HUDEP-2 (cell line): ENCODE measurements around the gene CYP17A1.
"Not testable (repeated sequence)": the region's sequence is repeated elsewhere in the genome, so short reads cannot be mapped to it uniquely, and the experiment has no call there.

Source experiments
- DNase-seq, 76 experiments: peaks; one replicate each; lab custom pipeline; 2025; ENCODE audit not compliant: unreplicated experiment in 76 of 76; lab: John Stamatoyannopoulos, UW

The CYP17A1 gene

DNA sequence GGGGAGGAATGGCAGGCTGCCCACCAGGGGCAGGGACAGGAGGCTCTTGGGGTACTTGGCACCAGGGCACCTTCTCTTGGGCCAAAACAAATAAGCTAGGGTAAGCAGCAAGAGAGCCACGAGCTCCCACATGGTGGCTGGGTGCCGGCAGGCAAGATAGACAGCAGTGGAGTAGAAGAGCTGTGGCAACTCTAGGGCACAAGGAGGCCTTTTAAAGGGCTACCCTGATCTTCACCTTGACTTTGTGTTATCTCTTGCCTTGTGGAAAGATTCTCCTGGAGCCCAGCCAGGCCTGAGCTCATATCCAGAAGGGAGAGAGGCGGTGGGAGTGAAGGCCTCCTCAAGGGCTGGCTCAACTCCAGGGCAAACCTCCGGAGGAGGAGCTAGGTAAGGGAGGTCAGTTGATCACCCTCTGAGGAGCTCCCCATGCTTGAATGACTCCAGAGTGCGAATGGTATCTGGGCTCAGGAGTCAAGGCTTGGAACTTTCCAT lies at the start of gene CYP17A1:
Gene CYP17A1 (minus strand): TSS at position 184 of the 492 bp plus-strand sequence. CDS start 52 bp downstream, at position 132.
- peak in 59 of 76 experiments; percentile 5 to 97 (median 38) for DNase-seq

GRCh38 chr10:102880256-102880655 lies 43.0 kb upstream of the CYP17A1 start:
- DNase-seq = no peak

- DNase-seq = no peak
These were observed 41.4 kb upstream of the CYP17A1 start for GRCh38 chr10:102878629-102879028.

DNA sequence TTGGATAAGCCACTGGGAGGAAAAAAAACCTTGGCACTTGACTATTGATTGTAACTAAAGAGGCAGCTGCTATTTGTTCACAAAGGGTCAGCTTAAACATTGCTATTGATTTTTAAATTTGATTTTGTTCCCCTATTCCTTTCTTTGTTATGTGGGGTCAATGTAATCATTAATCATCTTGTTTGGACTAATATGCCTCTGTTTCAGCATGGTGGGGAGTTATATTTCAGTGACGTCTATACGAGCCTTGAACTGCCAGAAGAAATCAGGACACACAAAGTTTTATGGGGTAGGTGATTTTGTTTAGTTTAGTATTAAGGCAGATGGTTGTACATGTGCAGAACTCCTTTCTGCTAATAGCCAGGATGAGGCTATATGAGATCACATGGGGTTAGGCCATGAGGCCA lies 39.5 kb upstream of the CYP17A1 start:
- DNase-seq = no peak

- DNase-seq = no peak
These were observed 35.0 kb upstream of the CYP17A1 start for GRCh38 chr10:102872163-102872562.

GRCh38 chr10:102870221-102870620 lies 33.0 kb upstream of the CYP17A1 start:
- no peak for DNase-seq

DNA sequence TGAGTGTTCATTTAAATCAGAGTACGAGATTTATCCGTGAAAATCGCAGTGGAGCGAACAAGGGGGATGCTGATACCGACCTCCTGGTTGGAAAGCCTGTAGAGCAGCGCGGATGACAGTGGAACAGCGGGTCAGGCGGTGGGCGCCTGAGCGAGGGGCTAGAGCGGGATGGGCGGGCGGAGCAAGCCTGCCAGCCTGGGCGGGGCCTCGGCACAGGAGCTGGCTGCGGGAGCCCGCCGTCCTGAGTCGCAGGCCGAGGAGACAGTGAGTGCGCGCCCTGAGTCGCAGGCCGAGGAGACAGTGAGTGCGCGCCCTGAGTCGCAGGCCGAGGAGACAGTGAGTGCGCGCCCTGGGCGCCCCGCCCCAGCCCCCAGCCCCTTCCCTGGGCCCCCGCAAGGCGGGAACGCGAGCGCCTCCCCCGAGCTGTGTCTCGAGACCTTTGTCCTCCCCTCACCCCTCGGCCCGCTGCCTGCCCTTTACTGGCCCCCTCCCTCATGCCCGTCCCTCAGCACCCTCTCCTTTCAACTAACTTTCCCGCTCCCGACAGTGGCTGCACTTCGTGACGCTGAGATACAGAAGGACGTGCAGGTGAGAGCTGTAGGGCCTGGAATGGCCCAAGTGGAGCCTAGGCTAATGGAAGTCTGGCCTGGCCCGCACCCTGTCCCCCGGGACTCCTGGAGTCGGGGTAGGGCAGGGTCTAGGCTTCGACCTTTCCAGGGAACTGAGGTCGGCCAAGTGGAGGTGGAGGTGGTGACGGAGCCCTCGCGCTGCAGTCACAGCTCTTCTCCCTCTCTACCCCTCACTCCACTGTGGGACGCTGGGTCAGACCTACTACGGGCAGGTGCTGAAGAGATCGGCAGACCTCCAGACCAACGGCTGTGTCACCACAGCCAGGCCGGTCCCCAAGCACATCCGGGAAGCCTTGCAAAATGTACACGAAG lies 32.3 kb upstream of the CYP17A1 start, which contains the start of gene AS3MT:
Gene AS3MT (plus strand): TSS at position 213 of the 941 bp plus-strand sequence. CDS start 123 bp downstream, at position 336.
- no peak for DNase-seq

DNA sequence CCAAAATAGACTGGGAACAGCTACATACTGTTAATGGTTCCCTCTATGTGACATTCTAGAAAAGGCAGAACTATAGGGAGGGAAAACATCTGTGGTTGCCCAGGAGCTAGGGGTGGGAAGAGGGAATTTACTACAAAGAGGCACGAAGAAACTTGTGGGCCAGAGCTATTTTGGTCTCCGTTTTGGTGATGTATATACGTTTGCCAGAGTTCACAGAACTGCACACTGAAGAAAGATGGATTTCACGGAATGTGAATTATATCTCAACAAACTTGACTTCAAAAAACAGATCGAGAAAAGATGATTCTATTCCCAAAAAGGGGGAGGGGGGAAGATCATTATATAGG lies 31.7 kb upstream of the CYP17A1 start:
- DNase-seq = no peak

DNA sequence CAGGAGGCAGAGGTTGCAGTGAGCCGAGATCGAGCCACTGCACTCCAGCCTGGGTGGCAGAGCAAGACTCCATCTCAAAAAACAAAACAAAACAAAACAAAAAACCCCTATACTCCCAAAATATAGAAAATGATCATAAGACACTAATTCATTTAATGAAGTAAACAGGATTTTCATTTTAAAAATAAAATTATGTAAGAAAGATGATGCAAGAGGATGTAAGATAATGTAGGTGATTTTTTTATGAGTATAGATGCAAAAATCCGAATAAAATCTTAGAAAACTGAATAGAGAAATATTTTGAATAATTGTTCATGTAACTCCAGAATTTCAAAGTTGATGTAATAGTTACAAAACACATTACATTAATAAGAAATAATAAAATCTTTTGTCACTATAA lies 28.4 kb upstream of the CYP17A1 start:
- DNase-seq = no peak

DNA sequence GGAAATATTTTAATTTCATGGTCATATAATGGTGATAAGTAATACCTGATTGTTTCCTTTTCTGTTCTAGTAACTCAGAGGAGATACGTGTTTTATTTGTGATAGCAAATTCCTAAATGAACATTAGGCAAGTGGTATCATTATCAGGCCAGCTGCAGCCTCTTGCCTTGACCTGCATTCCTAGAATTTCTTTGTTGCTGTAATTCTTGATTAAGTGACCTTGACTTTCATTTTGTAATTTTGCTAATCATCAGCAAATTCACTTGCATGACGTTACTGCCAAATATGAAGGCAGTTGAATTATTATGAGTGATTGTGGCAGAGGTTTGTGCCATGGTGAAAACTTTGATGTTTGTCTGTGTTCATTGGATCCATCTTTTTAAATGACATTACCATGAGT lies 26.4 kb upstream of the CYP17A1 start:
- DNase-seq = peak in 4 of 76 experiments; percentile 5 to 45 (median 18)

DNA sequence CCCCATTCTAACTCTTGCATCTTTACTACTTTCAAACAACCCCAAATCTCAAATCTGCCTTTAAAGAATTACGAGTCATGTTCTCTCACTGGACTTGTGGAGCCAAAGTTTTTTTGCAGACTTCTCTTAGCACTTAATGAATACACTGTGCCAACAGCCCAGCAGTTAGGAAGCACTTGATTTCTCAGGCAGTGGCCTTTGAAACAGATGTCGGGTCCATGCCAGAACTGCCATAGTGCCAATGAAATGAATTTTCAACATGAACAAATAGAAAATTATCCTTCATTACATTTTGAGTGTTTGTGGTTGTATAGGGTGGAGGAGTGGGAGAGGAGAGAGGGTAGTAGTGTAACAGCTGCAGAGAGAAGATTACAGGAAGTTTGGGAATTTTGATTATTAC lies 22.7 kb upstream of the CYP17A1 start:
- DNase-seq = no peak

DNA sequence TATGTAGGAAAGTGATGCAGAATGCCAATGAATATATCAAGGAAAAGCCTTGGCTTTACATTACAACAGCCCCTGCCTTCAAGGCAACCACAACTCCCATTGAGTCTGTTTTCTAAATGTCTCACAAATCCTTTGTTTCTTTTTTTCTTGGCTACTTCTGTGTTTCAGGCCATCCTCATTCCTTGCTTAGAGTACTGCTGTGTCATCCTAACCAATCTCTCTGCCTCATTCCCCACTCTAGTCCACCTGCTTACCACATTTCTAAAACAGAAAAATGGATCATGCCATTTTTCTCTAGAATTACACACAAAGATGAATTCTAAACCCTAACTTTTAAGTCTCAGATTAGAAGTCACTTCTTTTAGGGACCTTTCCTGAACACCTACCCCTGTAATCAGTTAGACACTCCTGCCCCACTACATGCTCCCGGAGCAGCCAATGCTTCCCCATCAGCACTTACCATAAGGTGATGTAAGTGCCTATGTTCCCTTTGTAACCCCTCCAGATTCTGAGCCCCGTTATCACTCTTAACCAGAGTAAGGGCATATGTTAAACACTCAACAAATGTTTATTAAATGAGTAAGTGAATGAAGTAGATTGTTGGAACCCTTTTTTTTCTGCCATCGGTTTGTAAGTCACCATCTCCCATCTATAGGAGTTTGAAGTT lies 19.7 kb upstream of the CYP17A1 start:
- no peak for DNase-seq

- DNase-seq = peak in 3 of 76 experiments; percentile 6 to 25 (median 24)
These were observed 18.7 kb upstream of the CYP17A1 start for GRCh38 chr10:102855731-102856436.

- not testable (repeated sequence) for DNase-seq
These were observed 16.0 kb upstream of the CYP17A1 start for GRCh38 chr10:102853237-102853636.

DNA sequence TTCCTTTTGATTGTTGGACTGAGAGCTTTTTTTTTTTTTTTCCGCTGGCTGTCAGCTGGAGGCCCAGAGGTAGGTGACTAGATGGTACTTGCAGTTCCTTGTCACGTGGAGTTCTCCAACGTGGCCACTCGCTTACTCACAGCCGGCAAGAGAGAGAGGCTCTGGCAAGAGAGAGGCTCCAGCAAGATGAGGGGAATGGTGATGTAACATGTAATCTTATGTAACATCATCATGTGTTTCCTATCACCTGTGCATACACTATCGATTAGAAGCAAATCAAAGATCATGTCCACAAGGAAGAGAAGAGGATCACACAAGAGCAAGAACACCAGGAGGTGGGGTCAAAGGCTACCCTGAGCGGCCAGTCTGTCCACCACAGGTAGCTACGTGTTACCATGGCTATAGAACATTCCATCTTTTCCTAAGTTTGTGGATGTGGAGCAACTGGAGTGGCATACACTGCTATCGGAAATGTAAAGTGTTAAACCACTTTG lies 12.9 kb upstream of the CYP17A1 start:
- DNase-seq = no peak

DNA sequence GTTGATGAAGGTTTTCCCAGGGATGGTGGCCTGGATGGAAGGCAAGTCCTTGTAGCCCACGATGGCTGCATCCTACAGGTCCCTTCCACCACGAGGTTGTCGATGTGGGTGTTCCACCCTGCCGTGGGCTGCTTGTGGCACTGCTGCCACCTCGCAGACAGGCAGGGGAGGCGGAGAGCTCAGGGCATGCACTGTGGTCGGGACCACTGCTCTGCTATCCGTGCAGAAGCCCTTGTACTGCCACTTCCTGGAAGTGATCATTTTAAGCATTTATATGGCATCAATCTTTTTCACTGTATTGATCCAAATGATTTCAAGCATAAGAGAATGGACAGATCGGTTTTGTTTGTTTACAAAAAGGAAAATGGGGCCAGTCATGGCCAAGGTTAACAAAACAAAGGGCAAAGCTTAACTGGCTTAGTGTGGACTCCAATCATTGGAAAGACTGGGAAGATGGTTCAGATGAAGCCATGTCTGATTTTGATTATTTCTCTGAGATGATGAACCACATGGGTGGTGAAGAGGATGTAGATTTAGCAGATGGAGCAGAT lies 8.2 kb upstream of the CYP17A1 start:
- DNase-seq = no peak

- DNase-seq = not testable (repeated sequence)
These were observed 7.1 kb upstream of the CYP17A1 start for GRCh38 chr10:102844190-102844776.

- not testable (repeated sequence) for DNase-seq
These were observed 5.9 kb upstream of the CYP17A1 start for GRCh38 chr10:102843139-102843538.

DNA sequence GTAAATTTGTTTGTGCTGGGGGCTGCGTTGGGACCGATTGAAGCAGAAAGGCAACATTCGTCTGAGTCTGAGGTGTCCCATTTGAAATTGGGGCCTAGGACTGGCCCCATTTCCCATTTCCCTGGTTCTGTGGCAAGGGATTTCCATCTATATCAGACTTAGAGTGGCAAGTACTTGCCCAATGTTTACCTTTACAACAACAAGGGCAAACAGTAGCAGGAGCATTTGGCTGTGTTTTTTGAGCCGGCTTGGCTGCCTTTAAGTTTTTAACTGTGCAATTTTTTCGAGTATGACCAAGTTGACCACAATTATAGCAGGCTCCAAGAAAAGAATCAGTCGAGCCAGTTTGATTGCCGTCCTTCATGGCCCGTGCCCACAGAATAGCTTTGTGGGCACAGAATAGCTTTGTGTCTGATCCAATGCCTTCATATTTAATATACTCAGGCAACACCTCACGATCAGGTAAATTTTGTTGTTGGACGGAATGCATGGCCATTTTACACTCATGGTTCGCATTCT lies 4.7 kb upstream of the CYP17A1 start:
- no peak for DNase-seq
